Measurements from ENCODE around the gene CRISP1. TPM values are rescaled to one million over a fixed set of nuclear protein-coding genes. Genes with fewer than 3 reads are reported as not detected.

The CRISP1 gene
- total and polyA plus RNA-seq, 2 of the 13 experiments (the other 11 are each of a cell fraction or from before 2014, with no cell fraction given), result not detected

GRCh38 chr6:49839162-49839561 is 27.2 kb downstream of the CRISP1 start:
- CTCF ChIA-PET (ENCODE audit: low intra/inter-chr PET ratio, low total read pairs), result no interaction called here
- no peak for FAIRE-seq
- no TSS peak for BruUV-seq (replicated peaks)
- H3K27ac ChIP-seq (ENCODE audit: extremely low read length, insufficient read depth, low read length), result no peak overlapping the region
- in situ Hi-C loops (cut with HindIII; ENCODE audit: extremely low pct_ligation_motif_present, low pct_unique_long_range_greater_than_20kb), result no loop called here
- H3K79me2 ChIP-seq (ENCODE audit: insufficient read depth, low read length), result no peaks in the 10 kb centered on the region
- 32% methylated on average over 2 of the region's 2 CpGs for WGBS (ENCODE audit: low lambda C conversion rate)
- no peak overlapping the region for H3K4me3 ChIP-seq (replicated peaks in 1 of 3; ENCODE audit: insufficient read depth in 1 of 3, low read depth in 2 of 3, low read length in 3 of 3)
- H4K20me1 ChIP-seq (ENCODE audit: insufficient read depth, low read length), result no peaks in the 10 kb centered on the region
- H3K9ac ChIP-seq (ENCODE audit: insufficient read depth, low read depth, low read length), result no peak overlapping the region
- H3K4me1 ChIP-seq (ENCODE audit: insufficient read depth, low read length), result no peaks in the 10 kb centered on the region
- H3K4me2 ChIP-seq (ENCODE audit: low read depth, low read length), result no peak overlapping the region
- intact Hi-C loops (cut with micrococcal nuclease; ENCODE audit: unreplicated experiment), result no loop called here
- H2AFZ ChIP-seq (ENCODE audit: low read length), result no peak overlapping the region
- H3K27me3 ChIP-seq (ENCODE audit: control insufficient read depth in 1 of 2, insufficient read depth in 2 of 2, low read length in 2 of 2), result no peaks in the 10 kb centered on the region
- no peaks in the 10 kb centered on the region for H3K36me3 ChIP-seq (replicated peaks in 1 of 2; ENCODE audit: control insufficient read depth in 1 of 2, insufficient read depth in 2 of 2, low read length in 2 of 2)
- ATAC-seq, result no peak
- DNase-seq (ENCODE audit: low spot score), result no peak
- TF ChIP-seq ZNF331 (CRISPR knock-in tag; IDR thresholded peaks at IDR 0.05) (no peak), ZNF34 (CRISPR knock-in tag; IDR thresholded peaks at IDR 0.05; ENCODE audit: borderline replicate concordance) (no peak), RBAK (CRISPR knock-in tag; IDR thresholded peaks at IDR 0.05) (no peak), FOXA1 (IDR thresholded peaks at IDR 0.05) (no peak), FOXA1 (CRISPR knock-in tag; IDR thresholded peaks at IDR 0.05) (no peak), ZNF619 (CRISPR knock-in tag; IDR thresholded peaks at IDR 0.05) (no peak), NR2C2 (CRISPR knock-in tag; IDR thresholded peaks at IDR 0.05; ENCODE audit: borderline replicate concordance) (no peak), ZBTB26 (CRISPR knock-in tag; IDR thresholded peaks at IDR 0.05; ENCODE audit: borderline replicate concordance) (no peak), AGO2 (optimal IDR thresholded peaks at IDR 0.05; ENCODE audit: low read depth, low read length) (no peak), RFXANK (CRISPR knock-in tag; IDR thresholded peaks at IDR 0.05) (no peak), IRF2 (CRISPR knock-in tag; IDR thresholded peaks at IDR 0.05) (no peak), FOXO1 (CRISPR knock-in tag; IDR thresholded peaks at IDR 0.05) (no peak), ZNF557 (CRISPR knock-in tag; IDR thresholded peaks at IDR 0.05) (no peak), HNRNPH1 (optimal IDR thresholded peaks at IDR 0.05; ENCODE audit: low read depth, low read length) (no peak), GATA4 (IDR thresholded peaks at IDR 0.05; ENCODE audit: borderline replicate concordance, low read depth) (no peak), SSRP1 (CRISPR knock-in tag; IDR thresholded peaks at IDR 0.05) (no peak), ZNF891 (CRISPR knock-in tag; IDR thresholded peaks at IDR 0.05) (no peak), USF2 (IDR thresholded peaks at IDR 0.05; ENCODE audit: low read depth, low read length) (no peak), USF2 (CRISPR knock-in tag; IDR thresholded peaks at IDR 0.05; ENCODE audit: borderline replicate concordance) (no peak), THAP7 (CRISPR knock-in tag; IDR thresholded peaks at IDR 0.05) (no peak), ZNF747 (CRISPR knock-in tag; IDR thresholded peaks at IDR 0.05; ENCODE audit: borderline replicate concordance) (no peak), ZNF350 (CRISPR knock-in tag; IDR thresholded peaks at IDR 0.05; ENCODE audit: borderline replicate concordance, low read depth) (no peak)
- no peaks in the 10 kb centered on the region for H3K9me3 ChIP-seq (ENCODE audit: low read length)
- POLR2A ChIA-PET, result no interaction called here

All from HepG2 (cell line).